H9 (cell line): Measurements from ENCODE around the gene ANKRD55. TPM values are rescaled to one million over a fixed set of nuclear protein-coding genes. Genes with fewer than 3 reads are reported as not detected.

Source experiments
- DNase-seq: peaks from one replicate; pipeline ENCODE4 v3.0.0-alpha.2; 2017
- H2AFZ ChIP-seq: one replicate; pipeline ENCODE4 v1.6.1; 2013; ENCODE audit warnings: mild to moderate bottlenecking, low read length, control low read depth, moderate library complexity
- H2AK5ac ChIP-seq: 2 replicates; pipeline ENCODE4 v1.6.1; 2013; ENCODE audit warnings: low read length, control low read depth, mixed read lengths; ENCODE audit not compliant: insufficient read length
- H2BK120ac ChIP-seq: one replicate; pipeline ENCODE4 v1.6.1; 2013; ENCODE audit warnings: low read depth, mild to moderate bottlenecking, low read length, control low read depth, inconsistent platforms; ENCODE audit not compliant: poor library complexity, severe bottlenecking
- H2BK12ac ChIP-seq: 2 replicates; pipeline ENCODE4 v1.6.1; 2013; ENCODE audit warnings: low read length, control low read depth, mixed read lengths, low read depth; ENCODE audit not compliant: insufficient read length
- H2BK15ac ChIP-seq: 2 replicates; pipeline ENCODE4 v1.6.1; 2013; ENCODE audit warnings: low read depth, low read length, control low read depth
- H2BK20ac ChIP-seq: one replicate; pipeline ENCODE4 v1.6.1; 2013; ENCODE audit warnings: low read depth, mild to moderate bottlenecking, low read length, control low read depth, inconsistent platforms; ENCODE audit not compliant: poor library complexity, severe bottlenecking
- H2BK5ac ChIP-seq: 2 replicates; pipeline ENCODE4 v1.6.1; 2013; ENCODE audit warnings: low read length, control low read depth, mixed read lengths; ENCODE audit not compliant: insufficient read length
- H3K14ac ChIP-seq: 2 replicates; pipeline ENCODE4 v1.6.1; 2013; ENCODE audit warnings: low read length, control low read depth; ENCODE audit not compliant: insufficient read depth
- H3K18ac ChIP-seq: 2 replicates; pipeline ENCODE4 v1.6.1; 2013; ENCODE audit warnings: low read depth, mild to moderate bottlenecking, mixed read lengths, low read length, control low read depth; ENCODE audit not compliant: insufficient read length
- H3K23ac ChIP-seq: 2 replicates; pipeline ENCODE4 v1.6.1; 2013; ENCODE audit warnings: low read length, control low read depth, mixed read lengths, low read depth; ENCODE audit not compliant: insufficient read length
- H3K23me2 ChIP-seq: 2 replicates; pipeline ENCODE4 v1.6.1; 2013; ENCODE audit warnings: low read depth, mild to moderate bottlenecking, mixed read lengths, low read length, control low read depth; ENCODE audit not compliant: insufficient read length, poor library complexity, severe bottlenecking
- H3K27ac ChIP-seq: 2 replicates; pipeline ENCODE4 v1.5.1; 2013; ENCODE audit warnings: low read length, control low read depth, mixed read lengths, low read depth; ENCODE audit not compliant: insufficient read length
- H3K27me3 ChIP-seq: 2 replicates; pipeline ENCODE4 v1.6.1; 2013; ENCODE audit warnings: low read length, control low read depth, inconsistent platforms; ENCODE audit not compliant: insufficient read depth
- H3K4ac ChIP-seq: 2 replicates; pipeline ENCODE4 v1.6.1; 2013; ENCODE audit warnings: low read depth, mild to moderate bottlenecking, control low read depth, inconsistent platforms, low read length, moderate library complexity
- H3K4me1 ChIP-seq: 2 replicates; pipeline ENCODE4 v1.6.1; 2013; ENCODE audit warnings: low read length, control low read depth, inconsistent platforms; ENCODE audit not compliant: insufficient read depth
- H3K4me2 ChIP-seq: 2 replicates; pipeline ENCODE4 v1.6.1; 2013; ENCODE audit warnings: low read length, control low read depth, mixed read lengths; ENCODE audit not compliant: insufficient read length, insufficient read depth
- H3K56ac ChIP-seq: 2 replicates; pipeline ENCODE4 v1.6.1; 2013; ENCODE audit warnings: low read depth, mild to moderate bottlenecking, mixed read lengths, low read length, control low read depth; ENCODE audit not compliant: insufficient read length
- H3K79me1 ChIP-seq: 2 replicates; pipeline ENCODE4 v1.6.1; 2013; ENCODE audit warnings: low read depth, mild to moderate bottlenecking, moderate library complexity, low read length, control low read depth, inconsistent platforms; ENCODE audit not compliant: insufficient read depth, poor library complexity, severe bottlenecking
- H3K79me2 ChIP-seq: 2 replicates; pipeline ENCODE4 v1.6.1; 2013; ENCODE audit warnings: low read length, control low read depth, inconsistent platforms; ENCODE audit not compliant: insufficient read depth
- H3K9ac ChIP-seq: 2 replicates; pipeline ENCODE4 v1.6.1; 2013; ENCODE audit warnings: low read length, control low read depth, mixed read lengths; ENCODE audit not compliant: insufficient read length; ENCODE audit errors: extremely low read depth
- H3K9me3 ChIP-seq: one replicate; pipeline ENCODE4 v1.6.1; 2013; ENCODE audit warnings: low read depth, low read length, inconsistent platforms; ENCODE audit not compliant: control insufficient read depth
- H3T11ph ChIP-seq: one replicate; pipeline ENCODE4 v1.6.1; 2013; ENCODE audit warnings: mild to moderate bottlenecking, low read length, control low read depth, inconsistent platforms
- H4K20me1 ChIP-seq: one replicate; pipeline ENCODE4 v1.6.1; 2013; ENCODE audit not compliant: control insufficient read depth, insufficient read length, insufficient read depth
- H4K5ac ChIP-seq: 2 replicates; pipeline ENCODE4 v1.6.1; 2013; ENCODE audit warnings: low read depth, mild to moderate bottlenecking, mixed read lengths, low read length, control low read depth; ENCODE audit not compliant: insufficient read length
- H4K8ac ChIP-seq: replicated peaks from 2 replicates; pipeline ENCODE4 v1.6.1; 2013; ENCODE audit warnings: low read length, control low read depth, mixed read lengths, low read depth; ENCODE audit not compliant: insufficient read length
- H4K91ac ChIP-seq: 2 replicates; pipeline ENCODE4 v1.6.1; 2013; ENCODE audit warnings: low read depth, mild to moderate bottlenecking, moderate library complexity, mixed read lengths, low read length, control low read depth; ENCODE audit not compliant: insufficient read length
- H3K27ac Mint-ChIP-seq, 3 experiments: 2 replicates in 2 of 3; 3 replicates in 1 of 3; pipeline ENCODE4 v1.8.0; 2020 to 2021; ENCODE audit warnings: mixed read lengths in 3 of 3, mild to moderate bottlenecking in 1 of 3, moderate library complexity in 1 of 3
- H3K27me3 Mint-ChIP-seq: 2 replicates; pipeline ENCODE4 v1.8.0; 2021; ENCODE audit warnings: low read depth, mild to moderate bottlenecking, moderate library complexity, mixed read lengths
- H3K36me3 Mint-ChIP-seq, 3 experiments: 2 replicates in 2 of 3; 3 replicates in 1 of 3; pipeline ENCODE4 v1.8.0; 2020 to 2021; ENCODE audit warnings: low read depth in 3 of 3, mixed read lengths in 3 of 3; ENCODE audit not compliant: insufficient read depth in 1 of 3
- H3K4me1 Mint-ChIP-seq, 2 experiments: 2 replicates each; pipeline ENCODE4 v1.8.0; 2020; ENCODE audit warnings: mixed read lengths in 2 of 2
- H3K4me3 Mint-ChIP-seq, 2 experiments: 2 replicates in 1 of 2; 3 replicates in 1 of 2; pipeline ENCODE4 v1.8.0; 2020 to 2021; ENCODE audit warnings: mild to moderate bottlenecking in 2 of 2, mixed read lengths in 2 of 2, moderate library complexity in 1 of 2
- H3K9me3 Mint-ChIP-seq, 2 experiments: 2 replicates in 1 of 2; 3 replicates in 1 of 2; pipeline ENCODE4 v1.8.0; 2020; ENCODE audit warnings: mild to moderate bottlenecking in 2 of 2, mixed read lengths in 2 of 2, moderate library complexity in 1 of 2
- CTCF ChIP-seq: fragments of 200-600 bp; sonication (generic); conservative IDR thresholded peaks from 3 replicates; pipeline ENCODE4 v1.8.0; 2021; ENCODE audit warnings: antibody characterized with exemption, mild to moderate bottlenecking
- WGBS: extraction: QIAGEN DNeasy Blood & Tissue Kit; methylation state at CpG from one replicate; pipeline ENCODE4 v1.1.7; 2013; ENCODE audit warnings: missing lambda C conversion rate, low lambda C conversion rate, mixed read lengths; ENCODE audit not compliant: insufficient read length; ENCODE audit errors: extremely low coverage; 5-methylcytosine and 5-hydroxymethylcytosine counted together
- total RNA-seq: library from RNA; stranded (reverse); gene quantifications from 2 replicates; pipeline ENCODE4 v1.2.1, GENCODE V29; 2021

The ANKRD55 gene
- total RNA-seq, 1 experiment from 2014 or later = not detected

GRCh38 chr5:56192246-56192645, 40.9 kb downstream of the ANKRD55 start:
- DNase-seq = no peak
- no peak overlapping the region for H3K9ac ChIP-seq
- Mint-ChIP-seq H3K4me3 (no peak overlapping the region), H3K4me1 (peaks cover 3 to 6% of the 10 kb centered on the region in 2 experiments), H3K27ac (no peak overlapping the region), H3K36me3 (no peaks in the 10 kb centered on the region), H3K9me3 (no peaks in the 10 kb centered on the region), H3K27me3 (no peaks in the 10 kb centered on the region)
- H3K14ac ChIP-seq = no peak overlapping the region
- no peak overlapping the region for H4K8ac ChIP-seq
- no peak overlapping the region for H4K5ac ChIP-seq
- TF ChIP-seq CTCF = no peak
- no peak overlapping the region for H2BK120ac ChIP-seq
- H2BK5ac ChIP-seq = no peak overlapping the region
- no peak overlapping the region for H3K18ac ChIP-seq
- H3T11ph ChIP-seq = no peak overlapping the region
- H4K91ac ChIP-seq = no peak overlapping the region
- no peak overlapping the region for H2BK12ac ChIP-seq
- no peak overlapping the region for H3K4ac ChIP-seq
- H3K27me3 ChIP-seq = no peaks in the 10 kb centered on the region
- H2BK15ac ChIP-seq = no peak overlapping the region
- no peak overlapping the region for H3K27ac ChIP-seq
- H2BK20ac ChIP-seq = no peak overlapping the region
- H2AFZ ChIP-seq = no peak overlapping the region
- no peaks in the 10 kb centered on the region for H3K79me2 ChIP-seq
- no peak overlapping the region for H3K56ac ChIP-seq
- H3K23ac ChIP-seq = no peak overlapping the region
- H4K20me1 ChIP-seq = no peaks in the 10 kb centered on the region
- H2AK5ac ChIP-seq = no peak overlapping the region
- H3K23me2 ChIP-seq = no peaks in the 10 kb centered on the region
- WGBS = no CpG with 5 or more reads among the region's 16 CpGs
- no peaks in the 10 kb centered on the region for H3K4me1 ChIP-seq
- no peak overlapping the region for H3K4me2 ChIP-seq
- no peaks in the 10 kb centered on the region for H3K79me1 ChIP-seq
- H3K9me3 ChIP-seq = no peaks in the 10 kb centered on the region
